ENCODE data around the gene CD101.

DNA sequence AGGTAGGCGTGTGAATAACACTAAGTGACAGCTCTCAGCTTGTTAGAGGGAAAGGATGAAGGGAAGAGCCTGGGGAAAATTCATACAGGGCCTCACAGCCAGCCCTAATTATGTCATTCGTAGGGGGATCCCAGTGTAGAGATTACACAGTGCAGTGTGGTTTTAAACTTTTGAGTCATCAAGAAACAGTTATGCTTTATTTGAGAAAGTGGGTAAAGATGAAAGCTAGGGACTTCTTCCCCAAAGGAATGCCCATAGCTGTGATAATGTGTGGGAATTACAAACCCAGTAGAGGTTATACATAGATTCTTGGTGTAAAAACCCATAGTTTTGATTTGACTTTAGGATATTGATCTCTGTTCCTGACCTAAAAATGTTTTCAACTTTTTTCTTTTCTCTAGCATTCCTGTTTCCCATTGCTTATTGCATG, 60.4 kb downstream of the CD101 start:
- TF ChIP-seq, protein P1, sequence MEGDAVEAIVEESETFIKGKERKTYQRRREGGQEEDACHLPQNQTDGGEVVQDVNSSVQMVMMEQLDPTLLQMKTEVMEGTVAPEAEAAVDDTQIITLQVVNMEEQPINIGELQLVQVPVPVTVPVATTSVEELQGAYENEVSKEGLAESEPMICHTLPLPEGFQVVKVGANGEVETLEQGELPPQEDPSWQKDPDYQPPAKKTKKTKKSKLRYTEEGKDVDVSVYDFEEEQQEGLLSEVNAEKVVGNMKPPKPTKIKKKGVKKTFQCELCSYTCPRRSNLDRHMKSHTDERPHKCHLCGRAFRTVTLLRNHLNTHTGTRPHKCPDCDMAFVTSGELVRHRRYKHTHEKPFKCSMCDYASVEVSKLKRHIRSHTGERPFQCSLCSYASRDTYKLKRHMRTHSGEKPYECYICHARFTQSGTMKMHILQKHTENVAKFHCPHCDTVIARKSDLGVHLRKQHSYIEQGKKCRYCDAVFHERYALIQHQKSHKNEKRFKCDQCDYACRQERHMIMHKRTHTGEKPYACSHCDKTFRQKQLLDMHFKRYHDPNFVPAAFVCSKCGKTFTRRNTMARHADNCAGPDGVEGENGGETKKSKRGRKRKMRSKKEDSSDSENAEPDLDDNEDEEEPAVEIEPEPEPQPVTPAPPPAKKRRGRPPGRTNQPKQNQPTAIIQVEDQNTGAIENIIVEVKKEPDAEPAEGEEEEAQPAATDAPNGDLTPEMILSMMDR (IDR thresholded peaks at IDR 0.05): no peak
- no peak for TF ChIP-seq POLR2AphosphoS5 (IDR thresholded peaks at IDR 0.05)
- no peak for TF ChIP-seq POLR2A (IDR thresholded peaks at IDR 0.05)
